HG03025 (cell line): Measurements from ENCODE around the gene APP.

Experiments used
- ATAC-seq: cut with Tn5 transposase; IDR thresholded peaks from one replicate; pipeline ENCODE4 v1.9.1; 2021; ENCODE audit warnings: mild to moderate bottlenecking, moderate library complexity; ENCODE audit not compliant: unreplicated experiment, low FRiP score

APP gene

DNA sequence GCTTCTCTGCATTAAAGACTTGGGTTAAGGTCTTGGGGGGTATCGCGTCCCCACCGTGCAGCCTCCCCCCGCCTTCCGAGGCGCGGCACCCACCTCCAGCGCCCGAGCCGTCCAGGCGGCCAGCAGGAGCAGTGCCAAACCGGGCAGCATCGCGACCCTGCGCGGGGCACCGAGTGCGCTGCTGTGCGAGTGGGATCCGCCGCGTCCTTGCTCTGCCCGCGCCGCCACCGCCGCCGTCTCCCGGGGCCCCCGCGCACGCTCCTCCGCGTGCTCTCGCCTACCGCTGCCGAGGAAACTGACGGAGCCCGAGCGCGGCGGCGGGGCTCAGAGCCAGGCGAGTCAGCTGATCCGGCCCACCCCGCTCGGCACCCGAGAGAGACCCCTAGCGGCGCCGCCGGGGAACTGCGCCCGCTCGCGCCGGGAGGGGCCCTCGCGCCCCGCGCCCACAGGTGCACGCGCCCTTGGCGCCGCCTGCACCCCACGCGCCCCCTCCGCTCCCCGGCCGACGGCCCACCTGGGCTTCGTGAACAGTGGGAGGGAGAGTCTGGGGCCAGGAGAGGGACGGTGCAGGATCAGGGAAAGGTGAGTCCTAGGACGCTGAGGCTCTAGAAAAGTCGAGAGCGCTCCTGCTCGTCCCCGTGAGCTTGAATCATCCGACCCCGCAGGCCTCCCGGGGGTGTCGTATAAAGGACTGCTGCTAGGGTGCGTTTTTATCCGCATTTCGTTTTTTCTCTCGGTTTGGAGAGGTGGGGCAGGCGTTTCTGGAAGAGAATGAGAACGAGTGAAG, at the start of gene APP:
APP (minus strand) TSS at position 300 of the 787 bp plus-strand sequence; CDS start at position 150, 150 bp downstream.
- peak; percentile 86 for ATAC-seq

DNA sequence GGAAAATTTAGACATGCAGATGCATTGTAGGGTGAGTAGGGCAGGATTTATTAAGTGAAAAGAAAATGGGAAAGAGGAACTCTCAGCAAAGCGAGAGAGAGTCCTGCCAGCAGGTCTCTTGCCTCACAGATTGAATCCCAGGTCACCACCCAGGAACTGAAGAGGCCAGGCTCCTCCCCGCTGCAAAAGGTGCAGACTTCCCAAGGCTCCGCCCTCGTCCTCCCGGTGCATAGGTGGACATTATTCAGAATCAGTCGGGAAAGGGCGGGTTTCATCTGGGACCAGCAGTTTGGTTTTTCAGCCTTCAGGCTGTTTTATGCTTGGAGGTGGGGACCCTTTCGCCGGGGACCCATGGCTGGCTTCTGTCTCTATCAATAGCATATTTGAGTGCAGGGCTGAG, 41.6 kb upstream of the APP start:
- no peak for ATAC-seq

DNA sequence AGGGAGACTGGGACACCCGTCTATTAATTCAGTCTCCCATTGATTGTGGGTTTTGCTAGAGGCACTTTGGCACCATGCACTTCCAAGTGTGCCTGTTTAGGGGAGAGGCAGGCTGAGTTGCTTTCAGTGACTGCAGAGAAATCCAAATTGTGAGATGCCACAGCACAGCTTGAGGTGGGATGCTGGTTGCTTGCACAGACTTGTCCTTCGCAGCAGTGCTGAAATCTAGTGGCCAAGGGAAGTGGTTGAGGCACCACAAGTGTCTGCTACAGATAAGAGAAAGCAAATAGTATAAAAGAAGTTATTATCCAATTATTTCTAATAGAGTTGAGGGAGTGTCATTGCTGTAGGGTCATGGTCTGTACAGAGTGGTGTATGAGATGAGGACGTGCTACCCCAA, 40.0 kb upstream of the APP start:
- no peak for ATAC-seq

DNA sequence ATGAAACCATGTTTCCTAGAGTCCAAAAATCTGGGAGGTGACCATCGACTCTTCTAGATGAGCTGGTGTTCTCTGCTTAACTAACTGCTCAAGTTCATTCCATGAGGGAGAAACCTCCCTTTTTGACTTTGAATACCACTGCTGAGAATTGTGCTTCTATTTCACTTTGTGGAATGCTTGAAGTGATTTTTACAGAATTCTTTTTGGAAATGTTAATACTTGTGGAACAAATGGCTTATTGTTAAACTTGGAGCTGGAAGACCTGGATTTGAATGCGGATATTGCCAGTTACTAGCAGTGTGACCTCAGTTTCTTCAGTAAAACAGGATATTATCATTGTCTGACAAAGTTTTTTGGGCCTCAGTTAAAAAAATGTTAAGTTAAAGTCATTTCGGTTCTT, 36.5 kb upstream of the APP start:
- ATAC-seq, result no peak

DNA sequence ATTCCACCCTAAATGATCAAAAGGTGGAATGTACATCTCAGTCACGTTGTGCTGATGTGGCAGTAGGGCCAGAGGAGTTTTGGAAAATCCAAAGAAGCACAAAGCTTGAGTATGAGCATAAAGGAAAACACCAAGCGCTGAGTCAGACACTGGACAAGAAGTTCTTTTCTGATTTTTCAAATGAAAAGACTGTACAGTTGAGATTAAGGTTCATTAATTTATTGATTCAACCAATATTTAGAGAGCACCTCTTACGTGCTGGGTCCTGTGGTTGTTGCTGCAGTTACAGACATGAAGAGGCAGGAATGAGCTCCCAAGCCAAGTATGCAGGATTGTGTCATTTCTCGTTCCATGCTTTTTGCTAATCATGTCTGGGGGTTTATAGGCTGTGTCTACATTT, 28.9 kb upstream of the APP start:
- no peak for ATAC-seq

DNA sequence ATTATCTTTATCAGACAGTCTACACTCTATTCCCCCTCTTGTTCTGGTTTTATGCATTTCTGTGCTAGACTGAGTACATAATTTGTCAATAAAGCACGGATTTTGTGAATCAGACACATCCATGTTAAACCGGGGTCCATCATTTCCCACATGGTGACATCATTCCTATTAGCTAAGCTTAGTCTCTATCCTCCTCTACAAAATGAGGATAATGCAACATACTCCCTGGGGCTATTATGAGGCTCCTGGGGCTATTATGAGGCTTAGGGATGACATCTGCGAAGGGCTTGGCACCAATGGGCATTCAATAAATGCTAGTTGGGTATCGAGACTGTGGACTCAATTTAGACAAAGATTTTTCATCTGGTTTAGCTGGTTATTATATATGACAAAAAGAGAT, 25.1 kb upstream of the APP start:
- no peak for ATAC-seq

DNA sequence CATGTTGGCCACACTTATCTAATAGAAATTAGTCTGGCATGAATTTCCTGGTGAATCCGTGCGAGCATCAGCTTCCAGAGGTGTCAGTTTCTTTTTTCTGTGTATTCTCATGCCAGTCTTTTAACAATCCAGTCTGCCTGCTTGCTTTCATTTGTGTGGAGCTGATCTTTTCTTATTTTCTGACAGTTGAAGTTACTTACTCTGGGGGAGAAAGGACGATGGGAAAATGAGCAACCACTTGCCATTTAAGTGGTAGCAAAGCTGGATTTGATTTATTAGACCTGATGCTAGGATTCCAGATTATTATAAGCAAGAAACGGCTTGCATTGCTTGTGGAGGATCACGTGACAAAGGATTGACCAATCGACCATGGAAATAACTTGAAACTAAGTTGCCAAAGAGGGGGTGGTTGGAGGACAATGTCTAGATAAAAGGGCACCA, 24.3 kb upstream of the APP start:
- ATAC-seq, result no peak

DNA sequence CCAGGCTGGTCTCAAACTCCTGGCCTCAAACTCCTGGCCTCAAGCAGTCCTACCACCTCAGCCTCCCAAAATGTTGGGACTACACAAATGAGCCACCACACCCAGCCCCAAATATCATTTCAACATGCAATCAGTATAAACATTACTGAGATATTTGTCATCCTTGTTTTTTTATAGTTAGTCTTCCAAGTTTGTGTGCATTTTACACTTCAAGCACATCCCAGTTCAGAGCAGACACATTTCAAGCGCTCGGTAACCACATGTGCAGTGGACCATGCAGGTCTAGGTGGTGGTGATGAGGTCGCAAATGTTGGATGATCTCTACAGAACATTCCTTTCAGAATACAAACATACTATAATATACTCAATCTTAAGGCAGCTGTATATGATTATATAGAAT, 23.8 kb upstream of the APP start:
- ATAC-seq, result no peak

DNA sequence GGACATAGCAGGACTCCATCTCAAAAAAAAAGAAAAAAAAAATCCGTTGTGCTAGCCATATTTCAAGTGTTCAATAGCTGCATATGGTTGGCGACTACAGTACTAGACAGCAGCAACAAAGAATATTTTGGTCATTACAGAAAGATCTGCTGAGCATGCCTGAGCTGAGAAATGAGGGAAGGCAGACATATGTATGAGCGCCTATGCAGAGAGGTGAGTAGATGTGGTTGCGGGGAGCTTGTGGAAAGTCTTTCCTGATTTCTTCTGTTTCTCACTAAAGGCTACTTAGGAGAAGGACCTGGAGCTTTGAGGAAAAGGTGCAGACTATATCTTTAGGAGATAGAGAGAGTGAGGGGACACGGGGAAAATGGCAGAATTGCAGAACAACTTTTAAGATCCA, 21.0 kb upstream of the APP start:
- no peak for ATAC-seq

DNA sequence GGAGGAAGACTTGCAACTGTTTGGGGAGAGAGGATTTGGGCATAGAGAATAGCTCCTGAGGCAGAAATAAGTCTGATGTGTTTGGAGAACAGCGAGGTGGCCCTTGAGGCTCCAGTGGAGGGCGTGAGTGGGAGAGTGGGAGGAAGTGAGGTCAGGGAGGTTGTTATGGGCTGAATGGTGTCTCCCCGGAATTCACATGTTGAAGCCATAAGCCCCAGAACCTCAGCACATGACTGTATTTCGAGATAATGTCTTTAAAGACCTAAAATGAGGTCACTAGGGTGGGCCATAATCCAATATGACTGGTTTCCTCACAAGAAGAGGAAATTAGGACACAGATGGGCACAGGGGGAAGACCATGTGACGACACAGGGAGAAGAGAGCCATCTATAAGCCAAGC, 17.9 kb upstream of the APP start:
- no peak for ATAC-seq

DNA sequence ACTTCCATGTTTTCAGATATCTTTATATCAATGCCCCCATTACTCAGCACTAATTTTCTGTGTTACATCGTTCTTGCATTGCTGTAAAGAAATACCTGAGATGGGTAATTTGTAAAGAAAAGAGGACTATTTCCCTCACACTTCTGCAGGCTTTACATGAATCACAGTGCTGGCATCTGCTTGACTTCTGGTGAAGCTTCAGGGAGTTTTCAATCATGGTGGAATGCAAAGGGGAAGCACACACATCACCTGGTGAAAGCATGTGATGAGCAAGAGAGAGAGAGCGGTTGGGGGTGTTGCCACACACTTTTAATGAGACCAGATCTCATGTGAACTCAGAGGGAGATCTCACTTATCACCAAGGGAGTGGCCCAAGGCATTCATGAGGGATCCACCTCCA, 14.9 kb upstream of the APP start:
- ATAC-seq, result no peak

DNA sequence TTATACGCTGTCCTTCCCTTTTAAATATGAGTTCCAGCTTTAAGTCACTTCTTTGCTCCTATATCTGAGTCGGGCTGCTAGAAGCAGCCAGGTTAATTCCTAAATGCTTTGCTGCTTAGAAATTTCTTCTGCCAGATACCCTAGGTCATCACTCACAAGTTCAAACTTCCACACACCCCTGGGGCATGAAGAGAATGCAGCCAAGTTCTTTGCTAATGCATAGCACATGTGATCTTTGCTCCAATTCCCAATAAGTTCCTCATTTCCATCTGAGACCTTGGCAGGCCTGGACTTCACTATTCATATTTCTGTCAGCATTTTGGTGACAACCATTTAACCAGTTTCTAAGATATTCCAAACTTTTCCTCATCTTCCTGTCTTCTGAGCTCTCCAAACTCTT, 14.5 kb upstream of the APP start:
- ATAC-seq, result no peak

DNA sequence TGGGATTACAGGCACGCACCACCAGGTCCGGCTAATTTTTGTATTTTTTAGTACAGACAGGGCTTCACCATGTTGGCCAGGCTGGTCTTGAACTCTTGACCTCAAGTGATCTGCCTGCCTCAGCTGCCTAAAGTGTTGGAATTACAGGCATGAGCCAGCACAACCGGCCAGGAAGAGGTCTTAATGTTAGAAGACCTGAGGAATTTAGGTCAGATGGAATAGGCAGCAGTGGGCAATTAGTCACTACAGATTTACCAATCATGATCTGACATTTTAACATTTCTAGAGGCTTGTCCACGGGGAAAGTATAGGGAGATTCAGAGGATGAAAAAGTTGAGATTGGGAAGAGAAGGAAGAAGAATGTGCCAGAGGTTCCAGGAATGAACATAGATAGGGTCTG, 8.9 kb upstream of the APP start:
- no peak for ATAC-seq

DNA sequence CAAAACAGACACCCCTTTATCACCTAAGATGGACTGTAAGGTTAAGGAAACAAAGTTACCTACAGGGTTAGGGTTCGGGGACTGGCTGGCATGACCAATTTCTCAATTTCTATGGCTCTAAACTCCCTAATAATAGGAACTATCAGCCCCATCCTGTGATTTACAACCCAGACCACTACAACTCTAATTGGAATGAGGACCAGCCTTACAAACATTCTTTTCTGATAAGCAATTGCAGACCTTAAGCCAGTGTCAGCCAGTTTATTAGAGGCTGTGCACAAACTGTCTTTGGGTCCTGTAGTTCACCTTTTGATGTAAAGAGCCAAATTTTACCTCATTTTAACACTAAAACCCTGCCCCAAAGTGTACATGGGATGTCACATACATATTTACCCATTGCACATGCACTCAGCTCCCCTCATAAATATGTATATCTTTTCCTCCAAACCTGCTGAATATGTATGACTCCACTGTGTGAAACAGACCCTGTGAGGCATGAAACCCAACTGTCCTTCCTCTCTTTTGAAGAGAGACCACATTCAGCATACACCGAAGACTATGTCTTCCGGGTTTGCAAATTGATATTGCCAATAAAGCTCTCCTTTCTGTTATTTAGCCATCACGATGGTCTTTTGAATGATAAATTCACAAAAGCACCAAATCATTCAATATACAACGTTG, 7.3 kb upstream of the APP start:
- no peak for ATAC-seq

DNA sequence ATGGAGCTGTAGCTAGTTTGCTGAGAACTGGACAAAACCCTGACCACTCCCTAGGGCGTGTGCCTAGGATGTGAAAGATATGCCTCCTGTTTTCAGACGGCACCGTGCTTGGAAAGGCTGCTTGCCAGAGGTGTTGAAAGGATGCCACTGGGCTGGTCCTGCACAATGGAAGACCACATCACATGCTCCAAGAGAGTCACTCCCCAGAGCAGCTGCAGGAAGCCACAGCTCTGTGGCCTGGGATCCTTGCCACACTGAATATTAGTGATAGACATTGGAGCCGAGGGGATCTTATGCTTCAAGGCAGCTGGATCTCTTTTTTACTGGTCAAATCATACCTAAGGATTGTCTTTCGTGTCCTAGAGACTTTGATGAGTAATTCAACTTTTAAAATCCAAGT, 6.6 kb upstream of the APP start:
- no peak for ATAC-seq

DNA sequence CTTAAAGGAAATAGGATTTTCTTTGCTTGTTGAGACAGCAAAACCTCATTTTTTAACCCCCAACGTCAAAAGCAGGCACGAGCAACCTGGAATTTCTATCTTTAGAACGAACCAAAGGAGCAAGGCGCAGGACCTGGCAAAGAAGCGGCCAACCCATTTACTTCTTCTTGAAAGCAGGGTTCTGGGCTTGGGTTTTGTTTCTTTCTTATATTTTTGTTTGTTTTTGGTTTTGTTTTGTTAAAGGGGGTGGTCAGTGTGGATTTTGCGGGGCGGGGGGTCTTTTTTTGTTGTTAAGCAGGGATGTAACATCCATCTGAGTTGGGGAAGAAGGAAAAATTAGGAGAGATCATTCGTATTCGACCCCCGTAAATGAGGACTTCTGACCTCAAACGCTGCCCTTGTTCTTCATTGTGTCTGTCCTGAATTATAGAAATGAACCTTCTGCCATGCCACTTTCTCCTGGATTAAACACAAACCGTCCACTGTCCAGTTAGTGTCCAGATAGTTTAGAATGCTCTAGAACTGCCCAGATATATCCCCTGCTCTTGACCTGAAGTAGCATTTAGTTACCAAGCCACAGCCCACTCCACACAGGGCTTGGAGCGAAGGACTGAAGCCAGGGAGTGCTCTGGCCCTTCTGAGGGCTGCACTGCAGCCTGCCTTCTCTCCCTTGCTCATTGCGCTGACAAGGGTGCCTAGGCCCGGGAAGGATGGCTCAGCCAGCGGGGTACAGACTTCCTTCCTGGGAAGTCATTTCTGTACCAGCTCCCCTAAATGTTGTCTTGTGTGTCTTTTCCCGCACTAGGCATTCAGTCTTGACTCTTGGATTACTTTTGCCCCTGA, 909 bp upstream of the APP start:
- no peak for ATAC-seq

DNA sequence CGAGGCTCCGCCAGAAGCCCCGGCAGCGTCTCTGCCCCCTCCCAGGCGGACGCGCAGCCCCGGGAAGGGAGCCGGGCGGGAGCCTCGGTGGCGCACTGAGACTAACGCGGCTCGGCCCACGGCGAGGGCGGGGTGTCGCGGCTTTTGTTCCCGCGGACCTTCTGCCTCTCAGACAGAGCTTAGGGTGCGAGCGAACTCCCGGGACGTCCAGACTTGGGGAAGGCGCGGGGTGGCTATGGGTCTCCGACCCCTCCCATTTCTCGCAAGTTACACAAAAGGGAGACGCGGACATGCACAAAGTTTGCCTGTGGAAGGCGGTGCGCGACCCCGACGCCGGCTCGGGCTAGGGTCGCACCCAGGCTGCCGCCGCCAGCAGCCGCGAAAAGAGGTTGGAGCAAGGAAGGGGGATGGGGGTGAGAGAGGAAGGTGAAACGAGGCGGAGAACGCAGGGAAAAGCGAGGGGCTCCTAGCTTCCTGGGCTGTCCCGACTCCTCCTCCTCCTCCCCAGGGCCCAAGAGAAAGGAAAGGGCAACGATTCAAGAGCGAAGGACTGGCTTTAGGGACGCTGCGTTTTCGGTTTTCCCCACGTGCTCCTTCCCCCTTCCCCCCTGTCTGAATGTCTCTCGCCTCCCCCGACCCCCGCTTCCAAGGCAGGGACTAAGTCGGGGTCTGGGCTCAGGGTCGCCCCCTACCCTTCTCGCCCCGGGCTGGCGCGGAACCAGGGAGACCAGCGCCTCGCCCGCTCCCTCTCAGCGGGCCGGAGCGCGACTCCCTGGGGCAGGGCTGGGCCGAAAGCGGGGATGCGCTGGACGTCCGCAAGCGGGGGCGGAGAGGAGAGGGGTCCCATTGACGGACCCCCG, 729 bp downstream of the APP start:
- ATAC-seq, result peak; percentile 12

DNA sequence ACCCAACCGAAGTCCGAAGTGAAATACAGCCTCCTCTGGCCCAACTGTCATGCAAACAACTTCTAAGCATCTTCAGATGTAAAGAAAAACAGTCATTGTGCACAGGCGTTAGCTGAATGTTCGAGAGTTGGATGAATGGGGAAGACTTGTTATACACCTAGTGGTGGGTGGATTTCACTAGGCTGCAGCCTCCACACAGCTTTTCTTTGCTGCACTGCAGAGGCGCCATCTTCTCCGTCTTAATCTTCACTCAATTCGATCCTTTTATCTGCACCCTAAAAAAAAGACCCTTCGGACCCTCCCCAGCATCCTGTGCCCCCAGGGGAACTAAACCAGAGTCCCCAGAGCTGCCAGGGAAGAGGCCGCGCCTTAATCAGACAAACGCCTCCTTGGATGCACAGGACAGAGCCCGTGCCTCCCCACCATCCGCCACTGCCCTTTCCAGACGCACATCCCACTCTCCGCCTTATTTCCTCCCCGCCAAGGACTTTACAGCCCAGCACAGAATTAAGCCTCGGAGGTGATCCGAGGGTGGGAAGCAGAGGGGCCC, 1.4 kb downstream of the APP start:
- no peak for ATAC-seq

DNA sequence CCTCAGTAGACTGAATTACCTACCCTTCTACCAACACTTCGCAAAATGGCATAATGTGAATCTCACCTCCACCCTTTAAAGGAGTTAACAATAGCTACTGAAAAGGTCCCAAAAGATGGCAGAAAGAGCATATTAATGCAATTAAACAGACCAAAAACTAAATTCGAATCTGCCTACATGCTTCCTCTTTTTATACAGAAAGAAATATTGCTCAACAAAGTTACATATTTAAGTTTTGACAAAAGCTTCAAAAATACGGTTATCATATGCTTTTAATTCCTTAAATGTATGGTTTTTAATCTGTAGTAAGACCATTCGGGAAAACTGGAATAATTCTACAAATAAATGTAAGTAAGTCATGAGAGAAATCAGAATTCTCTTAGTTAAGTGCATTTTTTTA, 2.2 kb downstream of the APP start:
- no peak for ATAC-seq

DNA sequence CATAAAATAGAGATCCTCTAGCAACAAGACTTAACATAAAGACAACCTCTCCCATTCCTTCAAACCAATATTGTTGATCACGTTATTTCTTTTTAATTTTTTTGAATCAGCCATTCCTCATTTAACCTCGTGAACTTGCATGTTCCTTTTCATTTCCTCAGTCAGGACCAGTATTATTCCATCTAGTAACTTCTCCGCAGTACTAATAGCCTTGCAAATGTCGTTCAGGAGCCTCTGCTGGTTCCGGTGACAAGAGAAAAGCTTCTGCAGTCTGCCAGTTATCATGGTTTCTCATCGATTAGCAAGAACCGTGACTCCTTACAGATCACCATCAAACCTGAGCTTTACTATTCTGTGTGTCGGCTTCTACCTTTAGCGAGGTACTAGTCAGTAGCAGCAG, 3.0 kb downstream of the APP start:
- ATAC-seq, result no peak
